AG04450 (cell line): ENCODE measurements around the gene OR4C6. TPM values are rescaled to one million over a fixed set of nuclear protein-coding genes. Genes with fewer than 3 reads are reported as not detected.

Source experiments
- CTCF ChIA-PET: fragments of 300-600, 350-600 bp; formaldehyde crosslinking; extraction: SDS; loops from one replicate; lab custom pipeline; 2022; ENCODE audit warnings: antibody characterized with exemption, inconsistent platforms; lab: Charles Lee
- POLR2A ChIA-PET: fragments of 350-600 bp; formaldehyde crosslinking; extraction: SDS; loops from one replicate; lab custom pipeline; 2021; ENCODE audit warnings: antibody characterized with exemption, inconsistent platforms; lab: Yijun Ruan, JAX
- DNase-seq: peaks from one replicate; pipeline ENCODE4 v3.0.0-alpha.2; 2011; ENCODE audit warnings: low read depth, low spot score
- H3K27ac ChIP-seq: one replicate; pipeline ENCODE4 v1.5.1; 2012; ENCODE audit warnings: low read depth, low read length, control low read depth
- H3K27me3 ChIP-seq: one replicate; pipeline ENCODE4 v1.6.0; 2012; ENCODE audit warnings: low read length; ENCODE audit not compliant: control insufficient read depth, insufficient read depth
- H3K4me3 ChIP-seq: 2 replicates; pipeline ENCODE4 v1.5.1; 2011; ENCODE audit warnings: mild to moderate bottlenecking, low read depth, low read length, control low read depth
- H3K9me3 ChIP-seq: 2 replicates; pipeline ENCODE4 v1.5.1; 2012; ENCODE audit warnings: low read length; ENCODE audit not compliant: control insufficient read depth, insufficient read depth
- polyA plus RNA-seq: library from polyadenylated mRNA; depleted of rRNA; stranded (reverse); fragments of >200 nt; gene quantifications from 2 replicates; pipeline ENCODE4 v1.2.3, GENCODE V29; 2011
- TF ChIP-seq, protein P1 (sequence below): IDR thresholded peaks from 2 replicates; pipeline ENCODE4 v1.5.1; 2011; ENCODE audit warnings: low read depth, low read length, control low read depth, inconsistent platforms

OR4C6 gene
- polyA plus RNA-seq, 1 experiment, result not detected

DNA sequence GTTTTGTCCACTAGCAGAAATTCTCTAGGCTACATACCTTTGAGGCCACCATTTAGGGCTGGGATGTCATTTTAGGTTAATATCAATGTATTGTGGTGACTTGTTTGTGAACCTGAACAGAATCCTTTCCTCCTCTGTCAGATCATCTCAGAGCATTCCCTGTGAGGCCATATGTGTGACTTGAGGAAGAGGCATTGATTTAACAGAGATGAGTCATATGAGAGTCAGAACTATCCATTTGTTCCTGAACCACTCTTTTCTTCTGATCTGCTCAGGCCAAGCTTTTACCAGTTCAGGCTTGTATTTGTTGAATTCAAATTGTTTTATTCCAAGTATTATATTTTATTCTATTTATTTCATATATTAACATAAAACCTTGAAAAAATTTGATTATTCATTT, 6.9 kb upstream of the OR4C6 start:
- no peaks in the 10 kb centered on the region for H3K27me3 ChIP-seq
- ChIA-PET POLR2A (no interaction called here), CTCF (no interaction called here)
- no peak for DNase-seq
- H3K9me3 ChIP-seq, result no peaks in the 10 kb centered on the region
- H3K4me3 ChIP-seq, result no peak overlapping the region
- TF ChIP-seq, protein P1, sequence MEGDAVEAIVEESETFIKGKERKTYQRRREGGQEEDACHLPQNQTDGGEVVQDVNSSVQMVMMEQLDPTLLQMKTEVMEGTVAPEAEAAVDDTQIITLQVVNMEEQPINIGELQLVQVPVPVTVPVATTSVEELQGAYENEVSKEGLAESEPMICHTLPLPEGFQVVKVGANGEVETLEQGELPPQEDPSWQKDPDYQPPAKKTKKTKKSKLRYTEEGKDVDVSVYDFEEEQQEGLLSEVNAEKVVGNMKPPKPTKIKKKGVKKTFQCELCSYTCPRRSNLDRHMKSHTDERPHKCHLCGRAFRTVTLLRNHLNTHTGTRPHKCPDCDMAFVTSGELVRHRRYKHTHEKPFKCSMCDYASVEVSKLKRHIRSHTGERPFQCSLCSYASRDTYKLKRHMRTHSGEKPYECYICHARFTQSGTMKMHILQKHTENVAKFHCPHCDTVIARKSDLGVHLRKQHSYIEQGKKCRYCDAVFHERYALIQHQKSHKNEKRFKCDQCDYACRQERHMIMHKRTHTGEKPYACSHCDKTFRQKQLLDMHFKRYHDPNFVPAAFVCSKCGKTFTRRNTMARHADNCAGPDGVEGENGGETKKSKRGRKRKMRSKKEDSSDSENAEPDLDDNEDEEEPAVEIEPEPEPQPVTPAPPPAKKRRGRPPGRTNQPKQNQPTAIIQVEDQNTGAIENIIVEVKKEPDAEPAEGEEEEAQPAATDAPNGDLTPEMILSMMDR, result no peak
- no peak overlapping the region for H3K27ac ChIP-seq

DNA sequence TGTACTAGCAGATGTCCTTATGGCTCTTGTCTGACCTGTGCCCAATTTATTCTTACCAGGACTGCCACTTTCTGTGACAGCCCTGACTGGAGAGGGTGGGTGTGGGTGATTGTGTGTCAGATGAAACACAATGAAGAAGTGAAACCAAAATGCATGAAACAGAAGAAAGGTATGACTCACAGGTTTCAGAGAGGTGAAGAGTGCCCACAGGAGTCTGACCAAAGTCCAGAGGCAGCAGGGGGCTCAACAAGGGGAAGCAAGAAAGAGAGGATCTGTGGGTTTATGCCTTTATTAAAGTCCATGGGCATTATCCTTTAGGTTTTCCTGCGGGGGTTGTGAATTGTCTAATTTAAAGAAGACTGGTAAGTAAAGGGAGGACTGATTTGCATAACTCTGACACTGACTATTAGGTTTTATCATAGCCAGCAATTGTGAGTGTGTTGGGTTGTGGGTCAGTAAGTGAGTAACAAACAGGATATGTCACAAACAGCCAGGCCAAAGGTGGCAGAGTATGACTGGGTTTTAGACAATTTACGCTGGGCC, 3.9 kb upstream of the OR4C6 start:
- TF ChIP-seq, protein P1, result no peak
- ChIA-PET POLR2A (no interaction called here), CTCF (no interaction called here)
- Histone ChIP-seq H3K27ac (no peak overlapping the region), H3K4me3 (no peak overlapping the region), H3K9me3 (no peaks in the 10 kb centered on the region), H3K27me3 (no peaks in the 10 kb centered on the region)
- no peak for DNase-seq

DNA sequence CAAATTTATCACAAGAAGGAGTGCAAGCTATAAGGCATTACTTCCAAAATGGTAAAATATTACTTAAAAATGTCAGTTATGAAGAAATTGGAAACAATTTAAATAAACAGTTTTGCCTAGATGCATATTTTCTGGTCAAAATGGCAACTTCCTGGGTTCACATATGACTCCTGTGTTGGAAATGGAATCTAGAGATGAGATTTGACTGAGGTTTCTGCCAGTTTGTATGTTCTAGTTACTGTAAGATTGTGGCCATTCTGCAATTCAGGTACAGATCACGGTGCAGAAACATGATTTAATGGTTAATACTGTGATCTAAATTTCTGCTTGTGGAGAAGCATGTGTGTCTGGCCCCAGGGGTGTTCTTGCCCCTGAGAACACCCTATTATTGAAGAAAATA, 3.4 kb upstream of the OR4C6 start:
- no peak for DNase-seq
- CTCF ChIA-PET, result no interaction called here
- TF ChIP-seq, protein P1, result no peak

DNA sequence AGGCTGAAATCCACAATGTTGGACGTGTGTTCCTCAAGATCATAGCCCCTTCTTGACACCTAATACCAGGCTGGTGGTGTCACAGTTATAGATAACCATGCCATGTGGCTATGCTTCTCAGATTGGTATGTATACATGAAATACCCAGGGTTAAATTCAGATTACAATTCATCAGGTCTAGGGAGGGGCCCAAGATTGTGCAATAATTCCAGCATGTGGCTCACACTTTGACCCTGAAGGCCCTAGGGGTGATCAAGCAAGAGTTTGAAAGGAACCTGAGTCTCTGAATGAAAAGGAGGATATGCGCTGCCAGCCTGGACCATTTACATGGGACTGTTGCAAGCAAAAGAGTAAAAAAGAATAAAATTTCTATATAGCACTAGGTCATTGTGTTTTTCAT, 7.4 kb downstream of the OR4C6 start:
- no peak for DNase-seq
- Histone ChIP-seq H3K27ac (no peak overlapping the region), H3K4me3 (no peak overlapping the region), H3K27me3 (no peaks in the 10 kb centered on the region), H3K9me3 (peaks cover 11% of the 10 kb centered on the region; the same call in 1 of the 2 replicates)
- ChIA-PET CTCF (no interaction called here), POLR2A (no interaction called here)
- TF ChIP-seq, protein P1, result no peak

More for the DNA sequence above, 3.4 kb upstream of the OR4C6 start:
- H3K27ac ChIP-seq, result no peak overlapping the region
- POLR2A ChIA-PET, result no interaction called here
- no peaks in the 10 kb centered on the region for H3K9me3 ChIP-seq
- H3K27me3 ChIP-seq, result no peaks in the 10 kb centered on the region
- no peak overlapping the region for H3K4me3 ChIP-seq

DNA sequence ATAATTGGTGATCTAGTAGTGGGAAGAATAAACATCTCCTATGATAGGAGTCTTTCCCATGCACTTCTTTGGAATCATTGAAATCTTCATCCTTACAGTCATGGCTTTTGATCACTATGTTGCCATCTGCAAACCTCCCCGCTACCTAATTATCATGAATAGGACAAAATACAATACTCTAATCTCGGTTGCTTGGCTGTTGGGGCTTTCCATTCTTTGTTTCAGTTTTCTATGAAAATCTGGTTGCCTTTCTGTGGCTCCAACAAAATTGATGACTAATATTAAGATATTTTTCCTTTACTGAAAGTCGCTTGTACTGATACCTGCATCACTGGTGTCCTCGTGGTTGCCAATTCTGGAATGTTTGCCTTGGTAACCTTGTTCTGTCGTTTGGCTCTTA, 11.9 kb downstream of the OR4C6 start:
- DNase-seq, result no peak
- CTCF ChIA-PET, result no interaction called here

More for the DNA sequence above, 11.9 kb downstream of the OR4C6 start:
- no peak overlapping the region for H3K4me3 ChIP-seq
- H3K27ac ChIP-seq, result no peak overlapping the region
- POLR2A ChIA-PET, result no interaction called here
- no peaks in the 10 kb centered on the region for H3K27me3 ChIP-seq
- TF ChIP-seq, protein P1, result no peak
- no peaks in the 10 kb centered on the region; the same call in 1 of the 2 replicates for H3K9me3 ChIP-seq
